ENCODE measurements around the gene TOP1.

TOP1 gene

GRCh38 chr20:41169791-41170351, 141.2 kb downstream of the TOP1 start:
- DNase-seq (ENCODE audit: low spot score) = no peak

GRCh38 chr20:41170386-41171105, 141.9 kb downstream of the TOP1 start:
- DNase-seq (ENCODE audit: low spot score) = no peak

- no peak for DNase-seq (ENCODE audit: low spot score)
Measured at GRCh38 chr20:41171736-41172295, 143.2 kb downstream of the TOP1 start.

- DNase-seq (ENCODE audit: low spot score) = no peak
Measured at GRCh38 chr20:41172296-41173140, 143.9 kb downstream of the TOP1 start.

- DNase-seq (ENCODE audit: low spot score) = peak; percentile 89
Measured at GRCh38 chr20:41173161-41173721, 144.6 kb downstream of the TOP1 start.

- DNase-seq (ENCODE audit: low spot score) = no peak
Measured at GRCh38 chr20:41173791-41174341, 145.2 kb downstream of the TOP1 start.
